ENCODE results near the gene ZNF407. TPM values are rescaled to one million over a fixed set of nuclear protein-coding genes. Genes with fewer than 3 reads are reported as not detected.

ZNF407 gene
- total RNA-seq, 1 donor from 2014 or later, result 14.2 TPM

GRCh38 chr18:74631623-74632350, 34.1 kb downstream of the ZNF407 start:
- H3K4me3 Mint-ChIP-seq (ENCODE audit: unreplicated experiment), result no peak overlapping the region
- no peak for DNase-seq (ENCODE audit: extremely low spot score, unreplicated experiment)

DNA sequence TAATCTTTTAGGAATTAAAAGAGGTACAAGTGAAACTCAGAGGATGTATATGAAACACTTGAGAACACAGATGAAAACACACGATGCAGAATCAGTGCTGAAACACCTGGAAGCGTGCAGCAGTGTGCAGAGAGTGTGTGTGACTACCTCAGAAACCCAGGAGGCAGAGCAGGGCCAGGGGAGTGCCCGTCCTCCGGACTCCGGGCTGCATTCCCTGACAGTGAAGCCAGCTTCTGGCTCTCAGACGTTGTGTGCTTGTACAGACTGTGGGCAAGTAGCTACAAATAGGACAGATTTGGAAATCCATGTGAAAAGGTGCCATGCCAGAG, 34.6 kb downstream of the ZNF407 start:
- TF ChIP-seq, protein P1, sequence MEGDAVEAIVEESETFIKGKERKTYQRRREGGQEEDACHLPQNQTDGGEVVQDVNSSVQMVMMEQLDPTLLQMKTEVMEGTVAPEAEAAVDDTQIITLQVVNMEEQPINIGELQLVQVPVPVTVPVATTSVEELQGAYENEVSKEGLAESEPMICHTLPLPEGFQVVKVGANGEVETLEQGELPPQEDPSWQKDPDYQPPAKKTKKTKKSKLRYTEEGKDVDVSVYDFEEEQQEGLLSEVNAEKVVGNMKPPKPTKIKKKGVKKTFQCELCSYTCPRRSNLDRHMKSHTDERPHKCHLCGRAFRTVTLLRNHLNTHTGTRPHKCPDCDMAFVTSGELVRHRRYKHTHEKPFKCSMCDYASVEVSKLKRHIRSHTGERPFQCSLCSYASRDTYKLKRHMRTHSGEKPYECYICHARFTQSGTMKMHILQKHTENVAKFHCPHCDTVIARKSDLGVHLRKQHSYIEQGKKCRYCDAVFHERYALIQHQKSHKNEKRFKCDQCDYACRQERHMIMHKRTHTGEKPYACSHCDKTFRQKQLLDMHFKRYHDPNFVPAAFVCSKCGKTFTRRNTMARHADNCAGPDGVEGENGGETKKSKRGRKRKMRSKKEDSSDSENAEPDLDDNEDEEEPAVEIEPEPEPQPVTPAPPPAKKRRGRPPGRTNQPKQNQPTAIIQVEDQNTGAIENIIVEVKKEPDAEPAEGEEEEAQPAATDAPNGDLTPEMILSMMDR (IDR thresholded peaks at IDR 0.05), result no peak
- Mint-ChIP-seq H3K4me3 (ENCODE audit: unreplicated experiment) (no peak overlapping the region), H3K27me3 (ENCODE audit: unreplicated experiment) (no peaks in the 10 kb centered on the region), H3K27ac (ENCODE audit: unreplicated experiment) (no peak overlapping the region), H3K36me3 (ENCODE audit: unreplicated experiment) (peaks cover 28% of the 10 kb centered on the region), H3K9me3 (ENCODE audit: unreplicated experiment) (no peaks in the 10 kb centered on the region), H3K4me1 (ENCODE audit: unreplicated experiment) (peaks cover 5% of the 10 kb centered on the region)
- DNase-seq (ENCODE audit: extremely low spot score, unreplicated experiment), result no peak

More at GRCh38 chr18:74631623-74632350, 34.1 kb downstream of the ZNF407 start:
- no peak overlapping the region for H3K27ac Mint-ChIP-seq (ENCODE audit: unreplicated experiment)
- no peaks in the 10 kb centered on the region for H3K9me3 Mint-ChIP-seq (ENCODE audit: unreplicated experiment)
- peaks cover 5% of the 10 kb centered on the region for H3K4me1 Mint-ChIP-seq (ENCODE audit: unreplicated experiment)
- H3K36me3 Mint-ChIP-seq (ENCODE audit: unreplicated experiment), result peaks cover 28% of the 10 kb centered on the region
- TF ChIP-seq, protein P1 (IDR thresholded peaks at IDR 0.05), result no peak
- no peaks in the 10 kb centered on the region for H3K27me3 Mint-ChIP-seq (ENCODE audit: unreplicated experiment)

- no peak overlapping the region for H3K27ac Mint-ChIP-seq (ENCODE audit: unreplicated experiment)
- no peak overlapping the region for H3K4me3 Mint-ChIP-seq (ENCODE audit: unreplicated experiment)
Observed at GRCh38 chr18:74632856-74633255, 35.2 kb downstream of the ZNF407 start.

GRCh38 chr18:74633652-74634352, 36.1 kb downstream of the ZNF407 start:
- no peaks in the 10 kb centered on the region for H3K27me3 Mint-ChIP-seq (ENCODE audit: unreplicated experiment)
- no peak overlapping the region for H3K27ac Mint-ChIP-seq (ENCODE audit: unreplicated experiment)
- H3K9me3 Mint-ChIP-seq (ENCODE audit: unreplicated experiment), result no peaks in the 10 kb centered on the region
- H3K36me3 Mint-ChIP-seq (ENCODE audit: unreplicated experiment), result peaks cover 28% of the 10 kb centered on the region
- peaks cover 5% of the 10 kb centered on the region for H3K4me1 Mint-ChIP-seq (ENCODE audit: unreplicated experiment)
- no peak for DNase-seq (ENCODE audit: extremely low spot score, unreplicated experiment)
- TF ChIP-seq, protein P1 (IDR thresholded peaks at IDR 0.05), result no peak
- H3K4me3 Mint-ChIP-seq (ENCODE audit: unreplicated experiment), result no peak overlapping the region

More at GRCh38 chr18:74632856-74633255, 35.2 kb downstream of the ZNF407 start:
- DNase-seq (ENCODE audit: extremely low spot score, unreplicated experiment), result no peak
- H3K27me3 Mint-ChIP-seq (ENCODE audit: unreplicated experiment), result no peaks in the 10 kb centered on the region
- TF ChIP-seq, protein P1 (IDR thresholded peaks at IDR 0.05), result no peak
- H3K36me3 Mint-ChIP-seq (ENCODE audit: unreplicated experiment), result peaks cover 28% of the 10 kb centered on the region
- H3K4me1 Mint-ChIP-seq (ENCODE audit: unreplicated experiment), result peaks cover 5% of the 10 kb centered on the region
- H3K9me3 Mint-ChIP-seq (ENCODE audit: unreplicated experiment), result no peaks in the 10 kb centered on the region

GRCh38 chr18:74635224-74635975, 37.7 kb downstream of the ZNF407 start:
- no peaks in the 10 kb centered on the region for H3K9me3 Mint-ChIP-seq (ENCODE audit: unreplicated experiment)
- TF ChIP-seq, protein P1 (IDR thresholded peaks at IDR 0.05), result no peak
- H3K4me1 Mint-ChIP-seq (ENCODE audit: unreplicated experiment), result peaks cover 5% of the 10 kb centered on the region
- H3K4me3 Mint-ChIP-seq (ENCODE audit: unreplicated experiment), result no peak overlapping the region
- H3K27ac Mint-ChIP-seq (ENCODE audit: unreplicated experiment), result no peak overlapping the region
- no peak for DNase-seq (ENCODE audit: extremely low spot score, unreplicated experiment)
- H3K36me3 Mint-ChIP-seq (ENCODE audit: unreplicated experiment), result peaks cover 28% of the 10 kb centered on the region
- no peaks in the 10 kb centered on the region for H3K27me3 Mint-ChIP-seq (ENCODE audit: unreplicated experiment)
